Stimulated activated CD4-positive, alpha-beta T cell treated with anti-CD3 and anti-CD28 coated beads, Interleukin-12 subunit alpha, Interleukin-12 subunit beta, amount 100 ng/mL, for 4 hours (primary cell): Measurements from ENCODE around the gene GCAT.
"Not testable (repeated sequence)": the region's sequence is repeated elsewhere in the genome, so short reads cannot be mapped to it uniquely, and the experiment has no call there.

ENCODE experiments used
- DNase-seq: peaks from one replicate; pipeline ENCODE4 v3.0.0-alpha.2; 2020

Gene GCAT

DNA sequence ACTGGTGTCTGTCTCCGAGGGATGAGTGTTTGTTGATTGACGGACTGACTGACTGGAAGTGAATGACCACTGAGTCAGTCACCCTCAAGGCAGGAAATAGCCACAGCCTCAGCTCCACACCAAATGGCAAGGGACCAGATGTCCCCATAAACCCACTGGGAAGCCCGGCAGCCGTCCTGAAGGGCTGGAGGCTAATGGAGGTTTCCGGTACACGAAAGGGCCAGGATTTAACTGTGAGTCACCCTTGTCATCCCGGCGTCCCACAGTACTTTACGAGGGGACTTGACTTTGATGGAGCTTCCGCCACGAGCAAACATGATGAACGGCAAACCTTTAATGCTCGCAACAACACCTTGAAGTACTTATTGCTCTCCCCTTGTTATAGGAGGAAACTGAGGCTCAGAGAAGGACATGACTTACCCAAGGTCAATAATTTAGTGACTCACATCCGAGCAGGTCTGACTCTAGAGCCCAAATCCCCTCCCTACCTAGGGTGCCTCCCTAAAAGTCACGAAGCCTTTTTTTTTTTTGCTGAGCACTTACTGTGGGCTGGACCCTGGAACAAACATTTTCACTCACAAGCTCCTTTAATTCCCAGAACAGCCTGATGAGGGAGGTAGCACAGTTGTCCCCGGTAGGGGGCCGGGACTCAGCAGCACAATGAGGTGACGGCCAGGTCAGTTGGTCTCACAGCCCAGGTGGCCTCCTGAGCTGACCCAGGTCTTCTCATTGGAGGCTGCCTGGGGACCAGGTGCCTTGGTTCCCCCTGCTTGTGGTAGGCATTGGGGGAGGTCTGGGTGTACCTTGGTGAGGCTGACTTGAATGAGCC is 25.2 kb upstream of the GCAT start:
- no peak for DNase-seq

DNA sequence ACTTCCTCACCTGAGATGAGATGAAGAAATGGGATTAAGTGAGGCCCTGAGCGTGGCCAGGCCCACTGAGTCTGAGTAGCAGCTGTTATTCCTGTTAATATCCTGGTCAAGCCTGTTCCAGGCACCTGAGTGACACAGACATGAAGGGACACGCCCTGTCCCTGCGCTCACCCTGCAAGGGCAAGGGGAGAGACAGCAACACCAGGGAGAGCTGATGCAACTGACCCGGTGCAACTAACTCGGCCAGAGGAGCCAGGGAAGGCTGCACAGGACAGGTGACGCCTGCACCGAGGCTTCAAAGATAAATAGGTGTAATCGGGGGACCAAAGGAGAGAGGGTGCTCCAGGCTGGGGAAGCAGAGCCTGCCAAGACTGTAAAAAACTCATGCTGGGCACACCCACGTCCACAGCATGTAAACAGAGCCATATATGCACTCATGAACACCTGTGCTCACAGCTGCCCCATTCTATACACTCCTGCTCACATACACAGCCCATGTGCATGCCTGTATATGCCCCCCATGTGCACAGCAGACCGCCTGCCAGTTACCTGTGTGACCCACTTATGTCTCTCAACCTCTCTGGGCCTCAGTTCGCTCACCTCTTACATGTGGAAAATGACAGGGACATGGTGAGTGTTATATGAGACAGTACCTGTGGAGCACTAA is 22.8 kb upstream of the GCAT start:
- DNase-seq, result no peak

DNA sequence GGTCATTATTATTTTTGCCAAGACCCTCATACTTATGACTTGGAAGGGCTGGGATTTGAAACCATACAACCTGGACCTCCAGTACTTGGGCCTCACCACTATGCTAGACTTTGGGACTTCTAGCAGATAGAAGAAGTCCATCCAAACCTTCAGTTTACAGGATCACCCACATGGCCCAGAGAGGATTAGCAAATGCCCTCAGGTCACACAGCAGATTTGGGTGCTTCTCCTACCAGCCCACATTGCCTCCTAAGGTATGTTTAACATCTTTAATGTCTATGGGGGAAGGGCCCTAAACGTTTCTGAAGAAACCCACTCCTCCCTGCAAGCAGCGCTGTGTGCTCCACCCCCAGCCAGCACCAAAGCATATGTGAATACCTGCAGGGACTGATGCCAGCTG is 17.5 kb upstream of the GCAT start:
- no peak for DNase-seq

DNA sequence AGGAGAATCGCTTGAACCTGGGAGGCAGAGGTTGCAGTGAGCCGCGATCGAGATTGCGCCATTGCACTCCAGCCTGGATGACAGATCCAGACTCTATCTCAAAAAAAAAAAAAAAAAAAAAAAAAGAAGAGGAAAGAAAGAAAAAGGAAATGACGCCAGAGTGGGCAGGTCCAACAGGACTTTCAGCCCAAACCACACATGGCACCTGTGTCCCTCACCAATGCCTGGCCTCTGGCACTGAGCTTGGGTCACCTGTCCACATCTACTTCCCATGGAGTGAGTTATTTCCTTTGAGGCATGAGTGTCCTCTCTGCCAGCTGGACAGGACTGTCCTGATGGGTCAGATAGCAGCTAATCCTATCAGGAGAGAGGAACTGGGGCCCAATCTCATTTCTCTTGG is 15.2 kb upstream of the GCAT start:
- no peak for DNase-seq

DNA sequence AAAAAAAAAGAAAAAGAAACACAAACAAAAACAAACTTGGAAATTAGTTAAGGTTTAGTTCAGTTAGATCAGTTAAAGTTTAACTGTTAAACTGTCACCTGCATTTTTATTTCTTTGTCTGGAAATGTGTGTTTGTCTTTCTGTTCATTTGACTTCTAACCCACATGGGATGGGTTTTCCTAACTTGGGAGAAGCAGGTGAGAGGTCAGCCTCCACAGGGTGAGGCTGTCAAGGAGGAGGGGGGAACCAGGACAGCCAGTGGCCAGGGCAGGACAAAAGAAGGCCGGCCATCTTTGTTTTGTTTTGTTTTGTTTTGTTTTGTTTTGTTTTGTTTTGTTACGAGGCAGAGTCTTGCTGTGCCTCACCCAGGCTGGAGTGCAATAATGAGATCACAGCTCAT is 13.4 kb upstream of the GCAT start:
- no peak for DNase-seq

DNA sequence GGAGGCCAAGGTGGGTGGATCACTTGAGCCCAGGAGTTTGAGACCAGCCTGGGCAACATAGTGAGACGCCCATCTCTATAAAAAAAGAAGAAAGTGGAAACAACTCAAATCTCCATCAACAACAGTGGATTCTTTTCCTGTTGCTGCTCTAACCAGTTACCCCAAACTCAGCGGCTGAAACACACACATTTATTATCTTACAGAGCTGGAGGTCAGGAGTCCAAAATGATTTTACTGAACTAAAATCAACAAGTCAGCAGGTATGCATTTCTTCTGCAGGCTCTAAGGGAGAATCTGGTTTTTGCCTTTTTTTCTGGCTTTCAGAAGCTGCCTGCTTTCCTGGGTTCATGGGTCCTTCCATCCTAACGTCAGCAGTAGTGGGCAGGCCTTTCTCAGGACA is 11.7 kb upstream of the GCAT start:
- DNase-seq, result no peak

DNA sequence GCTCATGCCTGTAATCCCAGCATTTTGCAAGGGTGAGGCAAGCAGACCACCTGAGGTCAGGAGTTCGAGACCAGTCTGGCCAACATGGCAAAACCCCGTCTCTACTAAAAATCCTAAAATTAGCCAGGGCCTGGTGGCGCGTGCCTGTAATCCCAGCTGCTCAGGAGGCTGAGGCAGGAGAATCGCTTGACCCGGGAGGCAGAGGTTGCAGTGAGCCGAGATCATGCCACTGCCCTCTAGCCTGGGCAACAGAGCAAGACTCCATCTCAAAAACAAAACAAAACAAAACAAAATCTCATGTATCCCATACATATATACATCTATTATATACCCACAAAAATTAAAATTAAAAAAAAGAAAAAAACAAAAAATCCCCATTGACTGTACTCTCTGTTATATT is 10.5 kb upstream of the GCAT start:
- not testable (repeated sequence) for DNase-seq

DNA sequence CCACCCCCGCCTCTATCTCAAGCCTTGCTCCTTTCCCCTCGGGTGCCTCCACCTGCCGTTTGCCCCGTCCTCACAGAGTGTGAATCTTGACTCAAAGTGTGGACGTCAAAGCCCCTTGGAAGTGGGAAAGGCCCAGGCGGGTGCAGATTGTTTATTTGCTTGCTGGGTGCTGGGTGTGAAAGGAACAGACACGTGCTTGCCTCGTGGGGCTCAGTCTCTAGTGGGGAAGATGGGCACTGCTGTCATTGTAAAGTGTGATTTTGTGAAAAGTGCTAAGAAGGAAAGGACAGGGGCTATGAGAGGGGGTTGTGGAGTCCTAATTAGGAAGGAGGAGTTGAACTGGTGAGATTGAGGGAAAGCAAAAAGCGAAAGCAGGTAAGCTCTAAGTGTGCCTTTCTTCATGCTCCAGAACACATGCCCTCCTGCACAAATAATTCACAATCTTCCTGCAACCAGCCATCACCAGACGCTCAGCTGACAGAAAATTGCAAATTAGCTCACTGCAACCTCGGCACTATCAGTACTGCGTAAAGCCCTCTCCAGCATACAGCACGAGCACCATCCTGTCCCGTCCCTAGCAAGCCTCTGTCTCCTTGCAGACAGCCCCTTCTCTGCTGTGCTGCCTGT is 9.7 kb upstream of the GCAT start:
- DNase-seq, result no peak

DNA sequence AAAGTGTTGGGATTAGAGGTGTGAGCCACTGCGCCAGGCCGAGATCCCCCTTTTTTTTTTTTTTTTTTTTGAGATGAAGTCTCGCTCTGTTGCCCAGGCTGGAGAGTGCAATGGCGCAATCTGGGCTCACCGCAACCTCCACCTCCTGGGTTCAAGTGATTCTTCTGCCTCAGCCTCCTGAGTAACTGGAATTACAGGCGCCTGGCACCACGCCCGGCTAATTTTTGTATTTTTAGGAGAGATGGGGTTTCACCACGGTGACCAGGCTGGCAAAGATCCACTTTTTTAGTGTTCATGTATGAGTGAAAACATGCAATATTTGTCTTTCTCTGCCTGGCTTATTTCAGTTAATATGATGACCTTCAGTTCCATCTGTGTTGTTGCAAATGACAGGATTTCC is 7.8 kb upstream of the GCAT start:
- DNase-seq, result not testable (repeated sequence)

DNA sequence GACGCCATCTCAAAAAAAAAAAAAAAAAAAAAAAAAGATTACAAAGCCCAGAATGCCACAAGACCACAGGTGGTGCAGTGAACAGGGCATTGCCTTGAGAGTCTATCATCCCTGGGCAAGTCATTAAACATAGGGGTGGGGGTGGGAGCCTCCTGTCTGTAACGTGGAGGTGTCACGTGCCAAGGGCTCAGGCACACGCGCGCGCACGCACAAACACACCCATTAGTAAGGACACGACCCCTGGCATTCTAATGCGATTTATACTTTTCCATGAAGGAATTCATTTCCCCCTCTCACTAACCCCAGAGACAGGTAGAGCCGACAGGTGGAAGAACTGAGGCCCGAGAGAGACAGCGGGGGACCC is 5.8 kb upstream of the GCAT start:
- DNase-seq, result no peak

DNA sequence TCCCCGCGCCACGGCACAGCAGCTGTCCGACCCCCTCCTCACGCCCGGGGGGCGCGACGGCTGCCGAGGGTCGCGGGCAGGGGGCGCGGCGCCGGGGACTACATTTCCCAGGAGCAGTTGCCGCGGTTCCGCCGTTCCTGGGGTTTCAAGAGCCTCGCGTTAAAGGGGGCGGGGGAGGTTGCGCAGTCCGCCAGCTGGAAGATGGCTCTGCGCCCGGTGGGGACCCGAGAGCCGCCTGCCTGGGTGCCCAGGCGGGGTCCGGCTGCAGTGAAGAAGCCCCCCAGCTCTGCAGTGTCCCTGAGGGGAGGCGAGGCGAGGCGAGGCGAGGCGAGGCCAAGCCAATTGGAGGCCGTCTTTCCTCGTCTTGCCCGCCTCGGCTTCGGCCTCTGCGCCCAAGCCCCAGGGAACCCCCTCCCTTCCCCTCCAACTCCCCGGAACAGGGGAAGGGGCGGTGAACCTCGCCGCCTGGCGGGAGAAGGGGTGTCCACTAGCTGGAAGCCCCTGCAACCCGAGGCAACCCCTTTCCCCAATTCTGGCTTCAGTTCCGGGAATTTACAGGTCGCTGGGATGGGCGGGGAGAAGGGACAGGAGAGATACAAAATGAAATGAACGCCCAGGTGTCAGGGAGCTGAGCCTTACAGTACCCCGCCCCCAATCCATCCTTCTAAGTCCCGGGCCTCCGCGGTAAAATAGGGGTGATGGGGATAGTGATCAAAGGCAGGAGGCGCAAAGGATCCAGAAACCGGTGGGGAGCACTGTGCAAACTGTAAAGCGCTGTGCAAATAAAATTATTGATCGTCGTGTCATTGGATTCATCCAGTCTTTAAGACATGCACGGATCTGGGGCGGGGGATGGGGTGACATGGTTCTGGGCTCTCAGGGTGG is 5.2 kb upstream of the GCAT start:
- DNase-seq, result peak; percentile 28

DNA sequence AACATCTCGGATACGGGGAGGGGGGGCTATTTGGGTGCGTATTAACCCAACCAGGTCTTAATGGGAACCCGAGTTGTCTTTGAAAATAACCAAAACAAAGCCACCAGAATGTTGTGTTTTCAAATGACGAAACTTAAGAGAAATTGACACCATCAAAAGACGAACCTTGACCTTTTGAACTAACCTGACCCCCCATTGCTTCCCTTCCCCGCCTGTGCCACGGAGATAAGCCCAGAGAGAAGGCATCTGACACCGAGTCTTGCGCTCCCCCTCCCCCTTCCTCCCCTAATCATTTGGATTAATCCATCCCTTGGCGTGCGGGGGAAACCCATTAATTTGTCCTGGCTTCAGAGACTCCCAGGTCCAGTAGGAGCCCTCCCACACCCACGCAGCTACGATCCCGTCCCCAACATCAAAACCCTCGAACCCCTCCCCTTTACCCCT is 4.5 kb upstream of the GCAT start:
- DNase-seq, result no peak

DNA sequence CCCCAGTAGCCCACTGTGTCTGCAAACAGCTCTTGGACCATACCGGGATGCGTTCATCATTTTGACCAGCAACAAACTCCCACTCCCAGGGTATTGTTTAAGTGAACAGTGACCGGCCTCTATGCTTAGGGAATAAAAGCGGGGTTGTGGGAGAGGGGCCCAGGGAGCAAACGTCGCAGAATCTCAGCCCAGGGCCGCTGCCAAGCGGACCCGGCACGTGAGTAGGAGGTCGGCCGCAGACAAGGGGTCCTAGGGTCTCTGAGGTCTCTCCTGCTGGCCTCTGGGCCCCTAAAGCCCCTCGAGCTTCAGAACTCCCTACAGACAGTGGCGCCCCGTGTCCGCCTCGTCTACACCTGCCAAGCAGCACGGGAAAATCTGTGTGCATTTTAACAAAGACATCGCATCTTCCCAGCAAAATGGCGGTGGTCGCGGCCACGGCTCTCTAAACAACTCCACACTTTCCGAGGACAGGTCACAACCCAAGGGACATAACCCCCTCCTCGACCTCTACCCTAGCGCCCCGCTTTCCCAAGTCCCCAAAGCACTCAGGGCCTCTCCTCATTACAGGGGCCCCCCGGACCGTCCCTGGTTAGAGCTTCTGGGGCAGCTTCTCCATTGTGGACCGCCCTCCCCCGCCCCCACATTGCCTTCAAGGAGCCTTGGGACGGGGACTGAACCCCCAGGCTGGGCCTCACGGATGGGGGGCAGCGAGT is 3.9 kb upstream of the GCAT start:
- no peak for DNase-seq

DNA sequence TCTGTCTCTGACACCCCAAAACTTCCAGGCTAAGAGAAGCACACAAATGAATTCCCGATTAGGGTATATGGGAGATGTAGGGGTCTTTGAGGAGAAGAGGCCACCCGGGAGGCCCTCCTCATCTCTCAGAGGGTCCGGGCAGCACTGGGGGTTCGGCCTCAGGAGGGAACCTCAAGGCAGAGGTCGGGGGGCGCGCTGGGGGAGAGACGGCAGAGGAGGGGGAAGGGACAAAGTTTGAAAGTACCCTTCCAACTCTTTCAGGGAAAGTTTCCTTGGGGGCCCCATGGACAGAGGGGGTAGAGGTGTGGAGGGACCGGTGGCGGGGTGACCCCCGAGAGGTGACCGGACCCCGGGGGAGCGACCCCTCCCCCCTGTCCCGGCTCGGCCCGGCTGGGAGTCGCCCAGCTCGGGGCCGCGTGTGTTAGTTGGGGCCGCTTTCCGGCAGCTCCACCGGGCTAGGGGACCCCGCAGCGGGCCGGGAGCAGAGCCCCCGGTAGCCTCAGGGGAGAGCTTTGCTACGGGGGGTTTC is 3.3 kb upstream of the GCAT start:
- no peak for DNase-seq

DNA sequence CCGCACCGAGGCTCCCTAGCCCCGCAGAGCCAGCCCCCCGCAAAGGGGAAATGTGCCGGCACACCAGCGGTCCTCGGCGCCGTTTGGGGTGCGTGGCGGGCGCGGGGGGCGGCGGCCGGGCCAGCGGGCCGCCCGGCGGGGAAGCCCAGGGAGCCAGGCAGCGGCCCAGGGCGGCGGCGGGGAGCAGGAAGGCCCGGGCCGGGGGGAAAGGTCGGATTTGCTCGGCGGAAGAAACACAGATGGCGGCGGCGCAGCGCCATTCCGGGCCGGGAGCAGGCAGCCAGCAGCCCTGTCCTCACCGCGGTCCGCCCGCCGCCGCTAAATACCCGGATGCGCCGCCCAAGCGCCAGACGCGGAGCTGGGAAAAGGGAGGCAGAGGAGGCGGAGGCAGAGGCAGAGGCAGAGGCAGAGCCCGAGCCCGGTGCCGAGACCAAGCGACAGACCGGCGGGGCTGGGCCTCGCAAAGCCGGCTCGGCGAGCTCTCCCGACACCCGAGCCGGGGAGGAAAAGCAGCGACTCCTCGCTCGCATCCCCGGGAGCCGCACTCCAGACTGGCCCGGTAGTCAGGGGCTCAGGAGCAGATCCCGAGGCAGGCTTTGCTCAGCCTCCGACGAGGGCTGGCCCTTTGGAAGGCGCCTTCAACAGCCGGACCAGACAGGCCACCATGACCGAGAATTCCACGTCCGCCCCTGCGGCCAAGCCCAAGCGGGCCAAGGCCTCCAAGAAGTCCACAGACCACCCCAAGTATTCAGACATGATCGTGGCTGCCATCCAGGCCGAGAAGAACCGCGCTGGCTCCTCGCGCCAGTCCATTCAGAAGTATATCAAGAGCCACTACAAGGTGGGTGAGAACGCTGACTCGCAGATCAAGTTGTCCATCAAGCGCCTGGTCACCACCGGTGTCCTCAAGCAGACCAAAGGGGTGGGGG is 2.6 kb upstream of the GCAT start:
- DNase-seq, result peak; percentile 68

DNA sequence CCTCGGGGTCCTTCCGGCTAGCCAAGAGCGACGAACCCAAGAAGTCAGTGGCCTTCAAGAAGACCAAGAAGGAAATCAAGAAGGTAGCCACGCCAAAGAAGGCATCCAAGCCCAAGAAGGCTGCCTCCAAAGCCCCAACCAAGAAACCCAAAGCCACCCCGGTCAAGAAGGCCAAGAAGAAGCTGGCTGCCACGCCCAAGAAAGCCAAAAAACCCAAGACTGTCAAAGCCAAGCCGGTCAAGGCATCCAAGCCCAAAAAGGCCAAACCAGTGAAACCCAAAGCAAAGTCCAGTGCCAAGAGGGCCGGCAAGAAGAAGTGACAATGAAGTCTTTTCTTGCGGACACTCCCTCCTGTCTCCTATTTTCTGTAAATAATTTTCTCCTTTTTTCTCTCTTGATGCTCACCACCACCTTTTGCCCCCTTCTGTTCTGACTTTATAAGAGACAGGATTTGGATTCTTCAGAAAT is 1.9 kb upstream of the GCAT start:
- no peak for DNase-seq

DNA sequence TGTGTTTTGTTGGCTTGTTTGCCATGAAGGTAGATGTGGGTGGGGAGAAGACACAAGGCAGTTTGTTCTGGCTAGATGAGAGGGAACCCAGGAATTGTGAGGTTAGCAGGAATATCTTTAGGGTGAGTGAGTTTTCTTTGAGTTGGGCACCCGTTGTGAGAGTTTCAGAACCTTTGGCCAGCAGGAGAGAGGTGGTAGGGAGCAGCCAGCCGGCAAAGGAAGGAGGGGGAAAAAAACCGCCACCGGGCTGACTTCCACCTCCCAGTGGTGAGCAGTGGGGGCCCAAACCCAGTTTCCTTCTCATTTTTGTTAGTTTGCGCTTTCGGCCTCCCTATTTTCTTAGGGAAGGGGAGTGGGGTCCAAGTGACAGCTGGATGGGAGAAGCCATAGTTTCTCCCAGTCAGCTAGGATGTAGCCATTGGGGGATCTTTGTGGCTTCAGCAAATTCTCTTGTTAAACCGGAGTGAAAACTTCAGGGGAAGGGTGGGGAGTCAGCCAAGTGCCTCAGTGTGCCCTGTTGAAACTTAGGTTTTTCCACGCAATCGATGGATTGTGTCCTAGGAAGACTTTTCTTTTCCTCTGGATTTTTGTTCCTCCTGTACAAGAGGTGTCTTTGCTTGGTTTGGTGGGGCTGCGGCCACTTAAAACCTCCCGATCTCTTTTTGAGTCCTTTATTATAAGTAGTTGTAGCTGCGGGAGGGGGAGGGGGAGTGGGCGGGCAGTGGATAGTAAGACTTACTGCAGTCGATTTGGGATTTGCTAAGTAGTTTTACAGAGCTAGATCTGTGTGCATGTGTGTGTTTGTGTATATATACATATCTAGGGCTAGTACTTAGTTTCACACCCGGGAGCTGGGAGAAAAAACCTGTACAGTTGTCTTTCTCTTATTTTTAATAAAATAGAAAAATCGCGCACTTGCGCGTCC is 1.1 kb upstream of the GCAT start:
- no peak for DNase-seq

DNA sequence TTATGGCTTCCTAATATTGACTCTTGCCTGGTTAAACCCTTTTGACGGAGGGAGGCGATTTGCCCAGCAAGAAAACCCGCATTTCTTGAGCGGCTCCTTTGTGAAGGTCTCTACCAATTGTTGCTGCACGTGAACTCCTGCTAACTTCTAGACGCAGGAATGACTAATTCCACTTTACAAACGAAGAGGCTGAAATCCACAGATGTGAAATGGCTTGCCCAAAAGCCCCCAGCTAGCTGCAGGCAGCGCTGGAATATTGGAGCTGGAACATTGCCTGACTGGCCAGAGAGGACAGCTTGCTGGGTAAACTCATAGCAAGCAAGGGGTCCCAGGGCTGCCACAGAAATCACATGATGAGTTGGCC is 542 bp downstream of the GCAT start:
- DNase-seq, result no peak

DNA sequence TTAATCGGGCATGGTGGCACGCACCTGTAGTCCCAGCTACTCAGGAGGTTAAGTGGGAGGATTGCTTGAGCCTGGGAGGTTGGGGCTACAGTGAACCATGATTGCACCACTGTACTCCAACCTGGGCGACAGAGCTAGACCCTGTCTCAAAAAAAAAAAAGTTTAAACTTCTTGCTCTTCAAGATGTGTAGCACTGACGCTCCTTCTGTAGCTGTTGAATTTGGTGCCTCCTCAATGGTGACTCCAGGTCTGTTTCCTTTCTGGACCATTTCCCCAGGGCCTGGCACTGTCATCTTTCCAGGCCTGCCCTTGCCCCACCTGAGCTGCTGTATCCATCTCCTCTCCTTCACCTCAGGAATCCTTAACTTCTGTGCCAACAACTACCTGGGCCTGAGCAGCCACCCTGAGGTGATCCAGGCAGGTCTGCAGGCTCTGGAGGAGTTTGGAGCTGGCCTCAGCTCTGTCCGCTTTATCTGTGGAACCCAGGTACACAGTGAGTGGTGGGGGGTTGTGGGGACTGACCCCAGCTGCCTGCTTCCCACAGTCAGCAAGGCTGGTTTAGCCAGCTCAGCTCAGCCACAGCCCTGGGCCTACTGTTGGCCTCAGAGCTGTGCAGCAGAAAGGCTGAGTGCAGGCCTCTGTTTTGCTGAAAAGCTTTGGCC is 2.1 kb downstream of the GCAT start:
- no peak for DNase-seq
